K562 (cell line): ENCODE data around the gene HS3ST2.

Experiments used
- EZH2 ChIP-seq: IDR thresholded peaks from 2 replicates; pipeline ENCODE4 v1.6.1; 2012; ENCODE audit warnings: low read depth, mild to moderate bottlenecking, inconsistent platforms, low read length, borderline replicate concordance
- GTF2F1 ChIP-seq: IDR thresholded peaks from 2 replicates; pipeline ENCODE4 v1.6.1; 2011; ENCODE audit warnings: low read depth, low read length, improper control_type of control experiment
- HDAC6 ChIP-seq: IDR thresholded peaks from 2 replicates; pipeline ENCODE4 v1.6.1; 2012; ENCODE audit warnings: low read depth, mild to moderate bottlenecking, control low read depth, inconsistent platforms, low read length, moderate library complexity
- MAZ ChIP-seq, 2 experiments: fragments of 450-650 bp in 1 of 2; sonication (generic) in 1 of 2; formaldehyde crosslinking; IDR thresholded peaks in 1 of 2; conservative IDR thresholded peaks in 1 of 2; 2 replicates each; pipeline versions ENCODE4 v1.4.0 to v1.5.0; 2020; ENCODE audit warnings: mild to moderate bottlenecking in 1 of 2, missing genetic modification reagents in 1 of 2
- MTA3 ChIP-seq: fragments of 450-650 bp; formaldehyde crosslinking; IDR thresholded peaks from 2 replicates; pipeline ENCODE4 v1.6.1; 2017; ENCODE audit warnings: mild to moderate bottlenecking, borderline replicate concordance
- POLR2A ChIP-seq: fragments of 450-650 bp; conservative IDR thresholded peaks from 2 replicates; pipeline ENCODE4 v1.6.1; 2016
- PTBP1 ChIP-seq: fragments of 200-400 bp; formaldehyde crosslinking; IDR thresholded peaks from 2 replicates; pipeline ENCODE4 v1.6.1; 2017; ENCODE audit warnings: low read depth, low read length
- PURB ChIP-seq: sonication (generic); formaldehyde crosslinking; IDR thresholded peaks from 2 replicates; pipeline ENCODE4 v1.9.0; 2021; ENCODE audit warnings: low read depth, mild to moderate bottlenecking, missing genetic modification reagents
- RCOR1 ChIP-seq, 2 experiments: IDR thresholded peaks; 2 replicates each; pipeline ENCODE4 v1.6.1; 2012; ENCODE audit warnings: low read depth in 2 of 2, low read length in 2 of 2, borderline replicate concordance in 1 of 2, improper control_type of control experiment in 1 of 2
- TEAD1 ChIP-seq, 2 experiments: fragments of 450-650 bp in 1 of 2; sonication (generic) in 1 of 2; formaldehyde crosslinking; IDR thresholded peaks; 2 replicates each; pipeline versions ENCODE4 v1.4.0 to v1.8.0; 2020 to 2022; ENCODE audit warnings: mild to moderate bottlenecking in 2 of 2, missing genetic modification reagents in 1 of 2
- ZKSCAN8 ChIP-seq: fragments of 200-800 bp; sonication (Bioruptor generic); IDR thresholded peaks from 2 replicates; pipeline ENCODE4 v1.6.1; 2016; ENCODE audit warnings: missing genetic modification characterization, missing compliant biosample characterization
- ZNF445 ChIP-seq: fragments of 250-450 bp; sonication (Bioruptor Pico); IDR thresholded peaks from 2 replicates; pipeline ENCODE4 v1.4.0; 2020; ENCODE audit warnings: low read depth, mild to moderate bottlenecking, moderate library complexity
- TF ChIP-seq, protein P1 (sequence below), 3 experiments: IDR thresholded peaks in 2 of 3; conservative IDR thresholded peaks in 1 of 3; 2 replicates each; pipeline ENCODE4 v1.5.1; 2011 to 2012; ENCODE audit warnings: low read length in 3 of 3, mild to moderate bottlenecking in 3 of 3, control low read depth in 2 of 3, improper control_type of control experiment in 1 of 3, inconsistent platforms in 1 of 3, low read depth in 1 of 3, mixed read lengths in 1 of 3, moderate library complexity in 1 of 3; ENCODE audit not compliant: insufficient read depth in 2 of 3
- TF ChIP-seq, protein P2 (sequence below): fragments of 450-650 bp; formaldehyde crosslinking; IDR thresholded peaks from 2 replicates; pipeline ENCODE4 v1.4.0; 2020; ENCODE audit warnings: mild to moderate bottlenecking, moderate library complexity

DNA sequence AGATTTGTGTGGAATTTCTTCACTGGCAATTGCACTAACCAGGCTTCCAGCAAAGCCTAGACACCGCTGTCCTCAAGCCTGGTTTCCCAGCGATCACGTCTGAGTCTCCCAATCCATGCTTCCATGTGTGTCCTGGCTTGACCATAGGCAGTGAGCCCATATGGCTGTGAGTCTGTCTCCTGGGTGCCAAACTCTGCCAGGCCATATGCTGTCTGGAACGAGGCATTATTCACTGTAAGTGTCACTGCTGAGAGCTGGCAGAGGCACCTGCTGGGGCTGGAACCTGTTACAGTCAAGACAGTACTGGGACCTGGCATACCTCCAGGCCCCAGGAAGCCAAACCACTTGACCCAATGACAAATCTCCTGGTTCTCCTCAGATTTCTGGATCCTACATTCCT lies 60.4 kb downstream of the HS3ST2 start:
- TF ChIP-seq ZNF445 (CRISPR knock-in tag) (no peak), PTBP1 (no peak), HDAC6 (no peak), GTF2F1 (no peak), TEAD1 (CRISPR knock-in tag; IDR thresholded peaks at IDR 0.05) (no peak), EZH2 (no peak), MTA3 (no peak), MAZ (CRISPR knock-in tag; conservative IDR thresholded peaks at IDR 0.05 in 1 of 2, IDR thresholded peaks at IDR 0.05 in 1 of 2) (no peak), POLR2A (no peak), RCOR1 (IDR thresholded peaks at IDR 0.05; ENCODE audit: borderline replicate concordance in 1 of 2, low read depth in 2 of 2, low read length in 2 of 2) (no peak), ZKSCAN8 (CRISPR knock-in tag) (no peak), PURB (CRISPR knock-in tag) (no peak)
- TF ChIP-seq, protein P1, sequence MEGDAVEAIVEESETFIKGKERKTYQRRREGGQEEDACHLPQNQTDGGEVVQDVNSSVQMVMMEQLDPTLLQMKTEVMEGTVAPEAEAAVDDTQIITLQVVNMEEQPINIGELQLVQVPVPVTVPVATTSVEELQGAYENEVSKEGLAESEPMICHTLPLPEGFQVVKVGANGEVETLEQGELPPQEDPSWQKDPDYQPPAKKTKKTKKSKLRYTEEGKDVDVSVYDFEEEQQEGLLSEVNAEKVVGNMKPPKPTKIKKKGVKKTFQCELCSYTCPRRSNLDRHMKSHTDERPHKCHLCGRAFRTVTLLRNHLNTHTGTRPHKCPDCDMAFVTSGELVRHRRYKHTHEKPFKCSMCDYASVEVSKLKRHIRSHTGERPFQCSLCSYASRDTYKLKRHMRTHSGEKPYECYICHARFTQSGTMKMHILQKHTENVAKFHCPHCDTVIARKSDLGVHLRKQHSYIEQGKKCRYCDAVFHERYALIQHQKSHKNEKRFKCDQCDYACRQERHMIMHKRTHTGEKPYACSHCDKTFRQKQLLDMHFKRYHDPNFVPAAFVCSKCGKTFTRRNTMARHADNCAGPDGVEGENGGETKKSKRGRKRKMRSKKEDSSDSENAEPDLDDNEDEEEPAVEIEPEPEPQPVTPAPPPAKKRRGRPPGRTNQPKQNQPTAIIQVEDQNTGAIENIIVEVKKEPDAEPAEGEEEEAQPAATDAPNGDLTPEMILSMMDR (IDR thresholded peaks at IDR 0.05 in 2 of 3, conservative IDR thresholded peaks at IDR 0.05 in 1 of 3; ENCODE audit: insufficient read depth in 2 of 3, low read depth in 1 of 3, low read length in 3 of 3): no peak
- TF ChIP-seq, protein P2, sequence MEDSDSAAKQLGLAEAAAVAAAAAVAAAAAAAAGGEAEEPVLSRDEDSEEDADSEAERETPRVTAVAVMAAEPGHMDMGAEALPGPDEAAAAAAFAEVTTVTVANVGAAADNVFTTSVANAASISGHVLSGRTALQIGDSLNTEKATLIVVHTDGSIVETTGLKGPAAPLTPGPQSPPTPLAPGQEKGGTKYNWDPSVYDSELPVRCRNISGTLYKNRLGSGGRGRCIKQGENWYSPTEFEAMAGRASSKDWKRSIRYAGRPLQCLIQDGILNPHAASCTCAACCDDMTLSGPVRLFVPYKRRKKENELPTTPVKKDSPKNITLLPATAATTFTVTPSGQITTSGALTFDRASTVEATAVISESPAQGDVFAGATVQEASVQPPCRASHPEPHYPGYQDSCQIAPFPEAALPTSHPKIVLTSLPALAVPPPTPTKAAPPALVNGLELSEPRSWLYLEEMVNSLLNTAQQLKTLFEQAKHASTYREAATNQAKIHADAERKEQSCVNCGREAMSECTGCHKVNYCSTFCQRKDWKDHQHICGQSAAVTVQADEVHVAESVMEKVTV (CRISPR knock-in tag): no peak
